K562 (cell line): ENCODE results near the gene FAF2. TPM values are rescaled to one million over a fixed set of nuclear protein-coding genes. Genes with fewer than 3 reads are reported as not detected.

ENCODE experiments used
- ATAC-seq: fragments of 200-7000 bp; cut with Tn5 transposase; 3 replicates; pipeline ENCODE4 v1.9.1; 2020; ENCODE audit warnings: moderate library complexity
- BruUV-seq: library from RNA; stranded (reverse); fragments of 400-500 nt; replicated peaks from 2 replicates; lab custom pipeline; 2021; lab: Mats Ljungman, UMichigan
- CTCF ChIA-PET: fragments of 300-600 bp; formaldehyde crosslinking; extraction: SDS; loops from one replicate; lab custom pipeline; 2021; ENCODE audit warnings: low intra/inter-chr PET ratio; lab: Yijun Ruan, JAX
- POLR2A ChIA-PET: fragments of 300-600, 350-650 bp; sonication (Branson Sonifier 250); formaldehyde crosslinking; extraction: SDS; loops from one replicate; lab custom pipeline; 2021; ENCODE audit warnings: antibody characterized with exemption, inconsistent platforms; lab: Yijun Ruan, JAX
- DNase-seq, 4 experiments: peaks; one replicate each; pipeline versions ENCODE4 v3.0.0 to v3.0.0-alpha.2; 2011 to 2018; ENCODE audit warnings: low spot score in 3 of 4, mixed read lengths in 3 of 4; ENCODE audit errors: extremely low read depth in 1 of 4
- FAIRE-seq: peaks from 2 replicates; lab custom pipeline; 2011; peaks lifted over from hg19 to GRCh38; lab: Jason Lieb, UNC
- H2AFZ ChIP-seq: 2 replicates; pipeline ENCODE4 v1.6.0; 2011; ENCODE audit warnings: low read depth, low read length, control low read depth, inconsistent platforms
- H3K27ac ChIP-seq: fragments of 200-600 bp; 3 replicates; pipeline ENCODE4 v1.8.0; 2011; ENCODE audit warnings: low read depth, mild to moderate bottlenecking, control low read depth, inconsistent platforms, low read length, moderate library complexity, mixed read lengths; ENCODE audit errors: extremely low read depth
- H3K27me3 ChIP-seq, 2 experiments: fragments of 300-600 bp in 1 of 2; 2 replicates in 1 of 2; 3 replicates in 1 of 2; pipeline versions ENCODE4 v1.6.0 to v1.8.0; 2011; ENCODE audit warnings: inconsistent platforms in 2 of 2, low read length in 2 of 2, mild to moderate bottlenecking in 1 of 2, mixed read lengths in 1 of 2, moderate library complexity in 1 of 2; ENCODE audit not compliant: control insufficient read depth in 2 of 2, insufficient read depth in 2 of 2
- H3K36me3 ChIP-seq: fragments of 300-600 bp; 3 replicates; pipeline ENCODE4 v1.8.0; 2011; ENCODE audit warnings: mild to moderate bottlenecking, low read length, inconsistent platforms; ENCODE audit not compliant: control insufficient read depth, insufficient read depth
- H3K4me1 ChIP-seq, 2 experiments: fragments of 200-600 bp in 1 of 2; replicated peaks in 1 of 2; 2 replicates in 1 of 2; 3 replicates in 1 of 2; pipeline versions ENCODE4 v1.5.1 to v1.8.0; 2011; ENCODE audit warnings: inconsistent platforms in 2 of 2, low read length in 2 of 2, mild to moderate bottlenecking in 1 of 2, mixed read lengths in 1 of 2, moderate library complexity in 1 of 2; ENCODE audit not compliant: control insufficient read depth in 2 of 2, insufficient read depth in 2 of 2
- H3K4me2 ChIP-seq: 2 replicates; pipeline ENCODE4 v1.6.1; 2011; ENCODE audit warnings: low read length, control low read depth, inconsistent platforms, mixed read lengths; ENCODE audit not compliant: insufficient read depth
- H3K4me3 ChIP-seq: fragments of 200-600 bp; sonication (generic), shearing (Covaris generic); 2 replicates; pipeline ENCODE4 v1.5.1; 2016; ENCODE audit warnings: control low read depth, inconsistent platforms
- H3K79me2 ChIP-seq: fragments of 200-600 bp; 3 replicates; pipeline ENCODE4 v1.8.0; 2011; ENCODE audit warnings: low read length, inconsistent platforms; ENCODE audit not compliant: control insufficient read depth, insufficient read depth
- H3K9ac ChIP-seq, 2 experiments: 2 replicates each; pipeline versions ENCODE4 v1.6.0 to v1.6.1; 2011; ENCODE audit warnings: low read depth in 2 of 2, low read length in 2 of 2, control low read depth in 1 of 2, inconsistent platforms in 1 of 2, mild to moderate bottlenecking in 1 of 2, mixed read lengths in 1 of 2; ENCODE audit not compliant: insufficient read depth in 1 of 2
- H3K9me1 ChIP-seq: one replicate; pipeline ENCODE4 v1.6.0; 2011; ENCODE audit warnings: inconsistent platforms, mild to moderate bottlenecking, low read length, moderate library complexity; ENCODE audit not compliant: control insufficient read depth, insufficient read depth
- H3K9me3 ChIP-seq: replicated peaks from 2 replicates; pipeline ENCODE4 v1.5.1; 2011; ENCODE audit warnings: low read depth, low read length, inconsistent platforms; ENCODE audit not compliant: control insufficient read depth, insufficient read depth
- H4K20me1 ChIP-seq: replicated peaks from 2 replicates; pipeline ENCODE4 v1.6.1; 2011; ENCODE audit warnings: low read length, inconsistent platforms, mixed read lengths; ENCODE audit not compliant: control insufficient read depth, insufficient read depth
- DPF2 ChIP-seq: fragments of 450-650 bp; IDR thresholded peaks from 2 replicates; pipeline ENCODE4 v1.6.1; 2016
- HNRNPUL1 ChIP-seq: fragments of 200-400 bp; formaldehyde crosslinking; IDR thresholded peaks from 2 replicates; pipeline ENCODE4 v1.6.1; 2017; ENCODE audit warnings: low read length
- MGA ChIP-seq: fragments of 450-650 bp; IDR thresholded peaks from 2 replicates; pipeline ENCODE4 v1.6.1; 2016; ENCODE audit warnings: mild to moderate bottlenecking, moderate library complexity
- RBM34 ChIP-seq: fragments of 200-400 bp; formaldehyde crosslinking; IDR thresholded peaks from 2 replicates; pipeline ENCODE4 v1.6.1; 2018; ENCODE audit warnings: low read length, borderline replicate concordance; ENCODE audit not compliant: insufficient read depth
- ZBED1 ChIP-seq: IDR thresholded peaks from 2 replicates; pipeline ENCODE4 v1.6.1; 2014
- ZNF253 ChIP-seq: fragments of 250-450 bp; sonication (Bioruptor Pico); conservative IDR thresholded peaks from 2 replicates; pipeline ENCODE4 v1.6.1; 2021; ENCODE audit warnings: mild to moderate bottlenecking
- ZNF707 ChIP-seq: fragments of 250-450 bp; sonication (Bioruptor Pico); conservative IDR thresholded peaks from 2 replicates; pipeline ENCODE4 v1.8.0; 2022; ENCODE audit warnings: inconsistent platforms, mild to moderate bottlenecking, moderate library complexity
- WGBS: fragments of 100-300 bp; shearing (Covaris generic); methylation state at CpG from one replicate; pipeline ENCODE4 v1.1.6; 2016; ENCODE audit warnings: low coverage, mixed read lengths; ENCODE audit not compliant: insufficient coverage; ENCODE audit errors: missing lambda C conversion rate; 5-methylcytosine and 5-hydroxymethylcytosine counted together
- in situ Hi-C: fragments of 300-500 bp; cut with MboI; formaldehyde crosslinking; loops from 4 replicates; pipeline ENCODE4 v1.15.0; 2018; ENCODE audit warnings: inconsistent platforms, mixed read lengths
- intact Hi-C: fragments of 100-400 bp; cut with micrococcal nuclease; formaldehyde crosslinking; loops from 2 replicates; pipeline ENCODE4 v1.14.2; 2022
- polyA plus RNA-seq, 8 experiments: library from polyadenylated mRNA; depleted of rRNA in 4 of 8; stranded (reverse) in 5 of 8; unstranded in 3 of 8; fragments of >200 nt; fragmentation: Nextera tagmentation in 2 of 8; fragmentation: Illumina TruSeq in 1 of 8; extraction: Ambion mirVana in 2 of 8; extraction: Trizol in 1 of 8; gene quantifications; 2 replicates each; pipeline versions ENCODE4 v1.2.1 to v1.2.3, GENCODE V29; 2011 to 2014; ENCODE audit warnings: inconsistent platforms in 1 of 8, missing spikeins in 1 of 8
- total RNA-seq, 7 experiments: library from RNA; depleted of rRNA in 6 of 7; stranded (reverse); fragments of >200 nt in 6 of 7; fragmentation: Illumina TruSeq in 2 of 7; extraction: Trizol in 2 of 7; gene quantifications; 2 replicates each; pipeline versions ENCODE4 v1.2.1 to v1.2.3, GENCODE V29; 2011 to 2021; ENCODE audit warnings: low replicate concordance in 1 of 7
- TF ChIP-seq, protein P1 (sequence below), 2 experiments: IDR thresholded peaks; 2 replicates each; pipeline ENCODE4 v1.6.1; 2012; ENCODE audit warnings: improper control_type of control experiment in 2 of 2, low read depth in 2 of 2, low read length in 2 of 2, borderline replicate concordance in 1 of 2

FAF2 gene
- total and polyA plus RNA-seq, 9 of the 15 experiments (the other 6 are each of a cell fraction or from before 2014, with no cell fraction given), result 25.0 to 44.6 (median 36.1) TPM

GRCh38 chr5:176440927-176441706, 7.1 kb upstream of the FAF2 start:
- peak; percentile 80 for ATAC-seq
- Histone ChIP-seq H3K27me3 (no peaks in the 10 kb centered on the region), H3K9ac (0 out of 4 replicates have a peak overlapping the region, but pooled peaks of 1 of the 2 experiments have one; percentile 13), H3K79me2 (no peaks in the 10 kb centered on the region), H4K20me1 (no peaks in the 10 kb centered on the region), H2AFZ (peak overlapping the region; percentile 49), H3K27ac (no peak overlapping the region), H3K4me2 (peak overlapping the region; percentile 19; the same call in 1 of the 2 replicates), H3K4me3 (no peak overlapping the region), H3K9me3 (no peaks in the 10 kb centered on the region), H3K36me3 (no peaks in the 10 kb centered on the region), H3K9me1 (no peaks in the 10 kb centered on the region), H3K4me1 (peaks cover 12 to 29% of the 10 kb centered on the region in 2 experiments; a peak in 4 of 5 replicates)
- DNase-seq, result peak in 2 of 4 experiments; percentile 39 to 64
- WGBS, result 59% methylated on average over 10 of the region's 10 CpGs
- ChIA-PET CTCF (no interaction called here), POLR2A (interaction anchor here (0.5 to 1.1 kb wide), 3 partner anchors 474 to 1014 kb away, joined by 3 to 7 read pairs (median 3); no protein-coding TSS in a partner anchor)
- intact Hi-C loops, result no loop called here
- in situ Hi-C loops, result no loop called here
- FAIRE-seq, result no peak
- BruUV-seq, result no TSS peak
- TF ChIP-seq, protein P1, sequence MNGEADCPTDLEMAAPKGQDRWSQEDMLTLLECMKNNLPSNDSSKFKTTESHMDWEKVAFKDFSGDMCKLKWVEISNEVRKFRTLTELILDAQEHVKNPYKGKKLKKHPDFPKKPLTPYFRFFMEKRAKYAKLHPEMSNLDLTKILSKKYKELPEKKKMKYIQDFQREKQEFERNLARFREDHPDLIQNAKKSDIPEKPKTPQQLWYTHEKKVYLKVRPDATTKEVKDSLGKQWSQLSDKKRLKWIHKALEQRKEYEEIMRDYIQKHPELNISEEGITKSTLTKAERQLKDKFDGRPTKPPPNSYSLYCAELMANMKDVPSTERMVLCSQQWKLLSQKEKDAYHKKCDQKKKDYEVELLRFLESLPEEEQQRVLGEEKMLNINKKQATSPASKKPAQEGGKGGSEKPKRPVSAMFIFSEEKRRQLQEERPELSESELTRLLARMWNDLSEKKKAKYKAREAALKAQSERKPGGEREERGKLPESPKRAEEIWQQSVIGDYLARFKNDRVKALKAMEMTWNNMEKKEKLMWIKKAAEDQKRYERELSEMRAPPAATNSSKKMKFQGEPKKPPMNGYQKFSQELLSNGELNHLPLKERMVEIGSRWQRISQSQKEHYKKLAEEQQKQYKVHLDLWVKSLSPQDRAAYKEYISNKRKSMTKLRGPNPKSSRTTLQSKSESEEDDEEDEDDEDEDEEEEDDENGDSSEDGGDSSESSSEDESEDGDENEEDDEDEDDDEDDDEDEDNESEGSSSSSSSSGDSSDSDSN (IDR thresholded peaks at IDR 0.05; ENCODE audit: borderline replicate concordance in 1 of 2, low read depth in 2 of 2, low read length in 2 of 2), result no peak
- TF ChIP-seq DPF2 (no peak), ZNF707 (CRISPR knock-in tag) (no peak), RBM34 (no peak), ZNF253 (no peak), HNRNPUL1 (no peak), ZBED1 (no peak), MGA (no peak)
